WERI-Rb-1 (cell line): Measurements from ENCODE around the gene MTERF4.

Experiments
- DNase-seq: peaks from one replicate; pipeline ENCODE4 v3.0.0-alpha.2; 2020
- H3K27ac ChIP-seq: fragments of 250-450 bp; sonication (Bioruptor Pico); 2 replicates; pipeline ENCODE4 v1.5.1; 2020; ENCODE audit warnings: mild to moderate bottlenecking, moderate library complexity
- H3K27me3 ChIP-seq: fragments of 250-450 bp; sonication (Bioruptor Pico); 2 replicates; pipeline ENCODE4 v1.5.1; 2021; ENCODE audit warnings: mild to moderate bottlenecking, low read depth, moderate library complexity; ENCODE audit not compliant: insufficient read depth, severe bottlenecking
- H3K36me3 ChIP-seq: fragments of 250-450 bp; sonication (Bioruptor Pico); 2 replicates; pipeline ENCODE4 v1.5.1; 2020; ENCODE audit warnings: mild to moderate bottlenecking, moderate library complexity
- H3K4me3 ChIP-seq: 2 replicates; pipeline ENCODE4 v1.5.1; 2011; ENCODE audit warnings: low read depth, mild to moderate bottlenecking, control low read depth, low read length
- H3K9me3 ChIP-seq: fragments of 250-450 bp; sonication (Bioruptor Pico); 2 replicates; pipeline ENCODE4 v1.5.1; 2021; ENCODE audit warnings: mild to moderate bottlenecking, moderate library complexity; ENCODE audit not compliant: severe bottlenecking
- CTCF ChIP-seq: IDR thresholded peaks from 2 replicates; pipeline ENCODE4 v1.5.1; 2011; ENCODE audit warnings: low read depth, mild to moderate bottlenecking, control low read depth, inconsistent platforms, low read length

Gene MTERF4

GRCh38 chr2:241140445-241140840 lies 38.4 kb upstream of the MTERF4 start:
- Histone ChIP-seq H3K27me3 (no peaks in the 10 kb centered on the region), H3K36me3 (peaks cover 57% of the 10 kb centered on the region), H3K4me3 (no peak overlapping the region), H3K9me3 (no peaks in the 10 kb centered on the region), H3K27ac (no peak overlapping the region)
- no peak for TF ChIP-seq CTCF
- no peak for DNase-seq

- no peak overlapping the region for H3K27ac ChIP-seq
These were observed 37.7 kb upstream of the MTERF4 start for GRCh38 chr2:241139531-241140444.

GRCh38 chr2:241138471-241138870 lies 36.4 kb upstream of the MTERF4 start:
- no peak for DNase-seq
- Histone ChIP-seq H3K4me3 (no peak overlapping the region), H3K9me3 (no peaks in the 10 kb centered on the region), H3K27ac (no peak overlapping the region), H3K27me3 (no peaks in the 10 kb centered on the region), H3K36me3 (peaks cover 65% of the 10 kb centered on the region)
- TF ChIP-seq CTCF: no peak

More at GRCh38 chr2:241139531-241140444, 37.7 kb upstream of the MTERF4 start:
- DNase-seq: no peak
- Histone ChIP-seq H3K4me3 (no peak overlapping the region), H3K27me3 (no peaks in the 10 kb centered on the region), H3K9me3 (no peaks in the 10 kb centered on the region), H3K36me3 (peaks cover 64% of the 10 kb centered on the region)
- TF ChIP-seq CTCF: no peak

GRCh38 chr2:241137276-241138190 lies 35.4 kb upstream of the MTERF4 start:
- Histone ChIP-seq H3K36me3 (peaks cover 65% of the 10 kb centered on the region), H3K9me3 (no peaks in the 10 kb centered on the region), H3K27ac (no peak overlapping the region), H3K27me3 (no peaks in the 10 kb centered on the region), H3K4me3 (no peak overlapping the region)
- TF ChIP-seq CTCF: no peak
- DNase-seq: no peak

- H3K27ac ChIP-seq: no peak overlapping the region
- H3K36me3 ChIP-seq: peaks cover 62% of the 10 kb centered on the region
- no peak for TF ChIP-seq CTCF
These were observed 34.7 kb upstream of the MTERF4 start for GRCh38 chr2:241136661-241137260.

More at GRCh38 chr2:241136661-241137260, 34.7 kb upstream of the MTERF4 start:
- DNase-seq: no peak
- Histone ChIP-seq H3K9me3 (no peaks in the 10 kb centered on the region), H3K4me3 (no peak overlapping the region), H3K27me3 (no peaks in the 10 kb centered on the region)
